ENCODE measurements around the gene ITGA7.
A peak's percentile ranks its signal among the peaks of the same experiment; 100 is the strongest.

Gene ITGA7

DNA sequence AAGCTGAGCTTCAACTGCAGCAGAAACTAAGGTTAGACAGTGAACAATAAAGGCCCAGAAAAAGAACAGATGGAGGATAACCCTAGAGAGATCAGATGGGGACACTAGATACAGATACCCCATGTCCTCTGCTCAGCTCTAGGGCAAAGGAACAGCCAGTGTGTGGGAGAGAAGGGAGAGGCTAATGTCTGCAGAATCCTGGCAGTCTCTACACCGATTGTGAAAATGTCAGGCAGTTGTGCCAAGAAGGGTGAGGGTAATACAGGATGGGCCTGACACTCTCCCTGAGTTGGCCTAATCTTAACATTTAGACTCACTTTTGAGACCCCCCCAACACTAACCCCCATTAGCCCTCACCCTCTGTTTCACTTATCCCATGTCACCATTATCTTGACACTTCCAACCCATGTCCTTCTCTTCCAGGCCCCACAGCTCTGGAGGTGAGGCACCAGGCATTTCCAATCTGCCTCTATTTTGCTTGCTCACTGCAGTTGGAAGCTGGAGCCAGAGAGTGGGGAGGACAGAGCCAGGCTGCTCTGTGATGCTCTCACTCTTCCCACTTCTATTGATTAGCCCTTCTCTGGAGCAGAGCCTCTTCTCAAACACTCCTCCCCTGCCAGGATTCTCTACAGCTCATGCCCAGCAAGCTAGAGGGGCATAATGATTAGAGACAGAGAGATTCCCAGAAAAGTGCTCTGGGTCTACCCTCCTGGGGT is 5.2 kb upstream of the ITGA7 start:
- TF ChIP-seq TARDBP (IDR thresholded peaks at IDR 0.05) (no peak), HDGF (IDR thresholded peaks at IDR 0.05; ENCODE audit: borderline replicate concordance) (no peak), CTBP1 (IDR thresholded peaks at IDR 0.05; ENCODE audit: borderline replicate concordance) (no peak)
- DNase-seq (ENCODE audit: extremely low spot score) = no peak
- ChIA-PET CTCF (interaction anchor here (0.5 kb wide), 1 partner anchor 54 kb away, joined by 3 read pairs; no protein-coding TSS in a partner anchor), POLR2A (interaction anchor here (1.7 kb wide), 1 partner anchor 8 kb away, joined by 4 read pairs; no protein-coding TSS in a partner anchor)

DNA sequence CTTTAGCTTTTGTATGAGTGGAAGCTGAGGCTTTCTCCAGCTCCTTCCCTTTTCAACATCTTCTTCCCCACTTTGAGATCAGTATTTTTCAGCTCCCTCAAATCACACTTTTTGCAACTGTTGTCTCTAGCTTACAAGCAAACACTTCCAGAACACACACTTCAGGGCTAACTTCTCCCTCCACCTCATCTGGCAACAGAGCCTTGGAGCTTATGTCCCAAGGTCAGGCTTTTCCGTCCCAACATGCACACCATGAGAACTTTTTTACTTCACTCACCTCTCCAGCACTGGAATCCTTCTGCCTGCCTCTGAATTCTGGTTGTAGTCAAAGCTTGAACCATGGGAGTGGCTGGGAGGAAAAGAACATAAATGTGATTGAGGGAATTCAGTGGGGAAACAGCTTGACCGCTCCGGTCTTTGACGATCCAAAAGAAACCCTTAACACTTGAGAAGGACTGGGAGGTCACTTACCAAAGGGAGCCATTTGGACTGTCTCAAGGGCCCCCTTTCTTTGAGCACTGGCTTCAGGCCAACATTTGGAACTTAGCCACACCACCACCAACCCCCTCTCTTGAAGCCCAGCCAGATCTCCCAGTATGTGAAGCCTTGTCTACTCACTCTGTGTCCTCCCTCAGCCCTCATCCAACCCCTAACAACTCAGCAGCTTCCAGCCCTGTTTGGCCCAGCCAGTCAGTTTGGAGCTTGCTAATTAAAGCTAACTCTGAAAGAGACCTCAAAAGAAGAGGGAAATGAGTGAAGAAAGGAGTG is 4.3 kb upstream of the ITGA7 start:
- POLR2A ChIA-PET = interaction anchor here (1.2 to 1.7 kb wide), 3 partner anchors 9 to 17 kb away, joined by 3 to 6 read pairs (median 4); partner anchors contain the start of gene CD63
- CTCF ChIA-PET = no interaction called here
- no peak for DNase-seq (ENCODE audit: extremely low spot score)
- TF ChIP-seq SUZ12 (IDR thresholded peaks at IDR 0.05) (no peak), HDGF (IDR thresholded peaks at IDR 0.05; ENCODE audit: borderline replicate concordance) (no peak), ARNT (IDR thresholded peaks at IDR 0.05) (no peak), BHLHE40 (IDR thresholded peaks at IDR 0.05; ENCODE audit: borderline replicate concordance) (no peak), ZNF384 (IDR thresholded peaks at IDR 0.05) (no peak), LEF1 (IDR thresholded peaks at IDR 0.05; ENCODE audit: borderline replicate concordance) (no peak), FOXK2 (IDR thresholded peaks at IDR 0.05) (no peak)

DNA sequence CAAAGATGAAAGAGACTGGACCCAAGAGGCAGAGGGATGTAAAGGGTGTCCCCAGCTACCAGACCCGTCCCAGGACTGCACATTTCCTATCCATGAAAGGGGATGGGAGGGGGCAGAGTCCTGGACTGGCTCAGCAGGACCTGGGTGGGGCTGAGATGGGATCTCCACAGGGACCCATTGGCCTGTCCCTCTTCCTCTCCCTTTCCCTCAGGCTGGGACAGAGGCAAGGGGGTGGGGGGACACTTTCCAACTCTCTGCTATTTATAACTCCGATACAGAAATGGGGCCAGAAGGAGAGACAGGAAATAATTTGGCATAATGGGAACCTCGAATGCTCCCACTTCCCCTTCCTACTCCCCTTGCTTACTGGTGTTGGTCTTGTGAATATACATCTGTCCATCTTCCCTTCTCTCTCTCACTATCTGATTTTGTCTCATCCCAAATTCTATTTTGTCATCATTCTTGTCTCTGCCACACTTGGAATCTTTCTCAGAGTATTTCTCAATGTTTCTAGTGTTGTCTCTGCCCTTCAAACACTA is 1.1 kb upstream of the ITGA7 start:
- ChIA-PET POLR2A (interaction anchor here (1.1 kb wide), 1 partner anchor 27 kb away, joined by 4 read pairs; a partner anchor contains a TSS), CTCF (no interaction called here)
- DNase-seq (ENCODE audit: extremely low spot score) = no peak
- TF ChIP-seq, protein P1, sequence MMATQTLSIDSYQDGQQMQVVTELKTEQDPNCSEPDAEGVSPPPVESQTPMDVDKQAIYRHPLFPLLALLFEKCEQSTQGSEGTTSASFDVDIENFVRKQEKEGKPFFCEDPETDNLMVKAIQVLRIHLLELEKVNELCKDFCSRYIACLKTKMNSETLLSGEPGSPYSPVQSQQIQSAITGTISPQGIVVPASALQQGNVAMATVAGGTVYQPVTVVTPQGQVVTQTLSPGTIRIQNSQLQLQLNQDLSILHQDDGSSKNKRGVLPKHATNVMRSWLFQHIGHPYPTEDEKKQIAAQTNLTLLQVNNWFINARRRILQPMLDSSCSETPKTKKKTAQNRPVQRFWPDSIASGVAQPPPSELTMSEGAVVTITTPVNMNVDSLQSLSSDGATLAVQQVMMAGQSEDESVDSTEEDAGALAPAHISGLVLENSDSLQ (IDR thresholded peaks at IDR 0.05) = no peak
- TF ChIP-seq FOXA1 (IDR thresholded peaks at IDR 0.05) (no peak), ELF4 (IDR thresholded peaks at IDR 0.05) (no peak), LEF1 (IDR thresholded peaks at IDR 0.05; ENCODE audit: borderline replicate concordance) (no peak), HDGF (IDR thresholded peaks at IDR 0.05; ENCODE audit: borderline replicate concordance) (no peak)

GRCh38 chr12:55707219-55707671 is 459 bp downstream of the ITGA7 start:
- TF ChIP-seq FOXA1 (IDR thresholded peaks at IDR 0.05) (no peak), FOXK2 (IDR thresholded peaks at IDR 0.05) (no peak), FOXM1 (IDR thresholded peaks at IDR 0.05; ENCODE audit: borderline replicate concordance) (no peak), L3MBTL2 (conservative IDR thresholded peaks at IDR 0.05) (no peak), SUZ12 (IDR thresholded peaks at IDR 0.05) (no peak), NFRKB (IDR thresholded peaks at IDR 0.05) (no peak), ZNF384 (IDR thresholded peaks at IDR 0.05) (no peak), BHLHE40 (IDR thresholded peaks at IDR 0.05; ENCODE audit: borderline replicate concordance) (no peak), TARDBP (IDR thresholded peaks at IDR 0.05) (no peak), LEF1 (IDR thresholded peaks at IDR 0.05; ENCODE audit: borderline replicate concordance) (no peak), CTBP1 (IDR thresholded peaks at IDR 0.05; ENCODE audit: borderline replicate concordance) (no peak), HDGF (IDR thresholded peaks at IDR 0.05; ENCODE audit: borderline replicate concordance) (no peak), ARNT (IDR thresholded peaks at IDR 0.05) (no peak), ELF4 (IDR thresholded peaks at IDR 0.05) (no peak), SP1 (IDR thresholded peaks at IDR 0.05) (no peak)
- TF ChIP-seq, protein P1 (IDR thresholded peaks at IDR 0.05) = no peak
- POLR2A ChIA-PET = interaction anchor here (0.5 to 2.9 kb wide), 8 partner anchors 9 to 272 kb away, joined by 3 to 18 read pairs (median 4); partner anchors contain the start of genes BLOC1S1, CD63, ORMDL2 and SARNP
- DNase-seq (ENCODE audit: extremely low spot score) = peak; percentile 15
- CTCF ChIA-PET = interaction anchor here (0.6 to 1.8 kb wide), 4 partner anchors 12 to 51 kb away, joined by 3 to 6 read pairs (median 3); no protein-coding TSS in a partner anchor

- POLR2A ChIA-PET = interaction anchor here (0.5 to 2.9 kb wide), 9 partner anchors 10 to 271 kb away, joined by 3 to 18 read pairs (median 3); partner anchors contain the start of genes BLOC1S1, CD63, ORMDL2 and RDH5
- TF ChIP-seq HDGF (IDR thresholded peaks at IDR 0.05; ENCODE audit: borderline replicate concordance) (no peak), L3MBTL2 (conservative IDR thresholded peaks at IDR 0.05) (no peak), FOXM1 (IDR thresholded peaks at IDR 0.05; ENCODE audit: borderline replicate concordance) (no peak), SUZ12 (IDR thresholded peaks at IDR 0.05) (no peak), LEF1 (IDR thresholded peaks at IDR 0.05; ENCODE audit: borderline replicate concordance) (no peak), TARDBP (IDR thresholded peaks at IDR 0.05) (no peak), NFRKB (IDR thresholded peaks at IDR 0.05) (no peak), ARNT (IDR thresholded peaks at IDR 0.05) (no peak), ZNF384 (IDR thresholded peaks at IDR 0.05) (no peak)
- CTCF ChIA-PET = interaction anchor here (0.6 to 1.8 kb wide), 9 partner anchors 9 to 111 kb away, joined by 3 to 10 read pairs (median 4); partner anchors contain the start of genes BLOC1S1, ORMDL2 and SARNP
- no peak for DNase-seq (ENCODE audit: extremely low spot score)
Observed at GRCh38 chr12:55706568-55707218, 1.0 kb downstream of the ITGA7 start.

Data from HEK293T (cell line).